Dermis microvascular lymphatic vessel endothelial cell (primary cell): ENCODE data around the gene ANGPTL7. TPM values are rescaled to one million over a fixed set of nuclear protein-coding genes. Genes with fewer than 3 reads are reported as not detected.
"Not testable (repeated sequence)": the region's sequence is repeated elsewhere in the genome, so short reads cannot be mapped to it uniquely, and the experiment has no call there.

ENCODE experiments used
- DNase-seq, 2 donors: peaks; one replicate each; pipeline versions ENCODE4 v3.0.0 to v3.0.0-alpha.2; 2010; ENCODE audit warnings: low read depth in 2 of 2
- total RNA-seq: library from RNA; depleted of rRNA; stranded (reverse); fragments of >200 nt; gene quantifications from 2 replicates; pipeline ENCODE4 v1.2.1, GENCODE V29; 2014

ANGPTL7 gene, protein sequence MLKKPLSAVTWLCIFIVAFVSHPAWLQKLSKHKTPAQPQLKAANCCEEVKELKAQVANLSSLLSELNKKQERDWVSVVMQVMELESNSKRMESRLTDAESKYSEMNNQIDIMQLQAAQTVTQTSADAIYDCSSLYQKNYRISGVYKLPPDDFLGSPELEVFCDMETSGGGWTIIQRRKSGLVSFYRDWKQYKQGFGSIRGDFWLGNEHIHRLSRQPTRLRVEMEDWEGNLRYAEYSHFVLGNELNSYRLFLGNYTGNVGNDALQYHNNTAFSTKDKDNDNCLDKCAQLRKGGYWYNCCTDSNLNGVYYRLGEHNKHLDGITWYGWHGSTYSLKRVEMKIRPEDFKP
- total RNA-seq = not detected in 2 replicates

DNA sequence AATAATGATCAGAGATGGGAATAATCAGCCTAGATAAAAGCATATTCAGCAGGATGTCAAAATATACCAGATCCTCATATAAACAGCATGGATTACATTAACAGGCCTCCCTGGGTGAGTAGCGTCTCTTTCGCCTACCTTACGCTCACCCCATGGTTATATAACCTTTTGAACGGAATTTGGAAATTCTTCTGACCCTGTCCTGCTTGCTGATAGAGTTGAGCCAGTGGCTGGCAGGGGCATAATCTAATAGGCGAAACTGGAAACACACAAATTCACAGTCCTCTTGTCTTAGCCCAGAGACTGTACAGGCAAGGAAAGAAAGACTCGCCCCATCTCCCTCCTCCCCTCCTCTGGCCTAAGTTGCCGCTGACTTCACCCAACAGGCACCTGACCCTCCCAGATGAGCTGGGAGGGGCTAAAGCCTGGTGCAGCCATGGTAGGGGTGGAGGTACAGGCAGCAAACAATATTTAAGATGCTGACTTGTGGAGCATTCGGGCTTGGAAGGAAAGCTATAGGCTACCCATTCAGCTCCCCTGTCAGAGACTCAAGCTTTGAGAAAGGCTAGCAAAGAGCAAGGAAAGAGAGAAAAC lies at the start of gene ANGPTL7:
TSS of gene ANGPTL7 (plus strand) at position 498 of the 594 bp plus-strand sequence. CDS start 225 bp downstream, outside the sequence.
- DNase-seq = no peak

DNA sequence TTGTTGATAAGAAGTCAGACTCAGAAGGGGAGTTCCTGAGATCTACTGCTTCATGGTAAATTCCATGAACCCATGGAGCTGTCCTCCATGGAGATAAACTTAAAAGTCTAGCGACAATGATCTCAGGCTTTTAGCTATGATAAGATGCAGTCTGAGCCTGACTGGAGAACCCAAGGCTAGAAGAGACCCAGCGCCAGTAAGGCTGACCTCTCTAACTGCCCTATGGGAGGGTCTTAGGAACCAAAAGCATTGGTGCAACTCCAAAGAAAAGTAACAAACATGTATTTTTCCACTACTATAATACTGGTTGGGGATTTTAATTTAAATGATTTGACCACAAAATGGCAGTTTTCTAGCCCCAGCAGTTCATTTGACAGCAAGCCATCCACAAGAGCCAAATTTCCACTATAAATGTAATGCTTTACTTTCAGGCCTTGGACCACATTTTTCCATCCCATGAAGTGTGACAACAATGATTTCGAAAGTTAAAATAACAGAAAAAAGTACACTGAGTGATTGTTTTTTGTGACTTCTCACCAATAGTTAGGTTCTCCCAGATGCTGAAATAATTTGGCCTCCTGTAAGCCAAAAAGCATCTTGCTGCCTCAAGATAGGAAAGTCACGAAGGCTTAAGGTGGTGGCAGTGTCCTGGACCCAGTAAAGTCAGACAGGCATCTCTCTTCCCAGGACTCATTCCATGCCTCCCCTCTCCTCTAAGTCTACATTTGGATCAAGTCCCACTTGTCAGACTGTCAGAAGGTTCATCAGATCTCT lies 46.4 kb upstream of the ANGPTL7 start:
- DNase-seq = peak in 1 of 2 donors; percentile 73

DNA sequence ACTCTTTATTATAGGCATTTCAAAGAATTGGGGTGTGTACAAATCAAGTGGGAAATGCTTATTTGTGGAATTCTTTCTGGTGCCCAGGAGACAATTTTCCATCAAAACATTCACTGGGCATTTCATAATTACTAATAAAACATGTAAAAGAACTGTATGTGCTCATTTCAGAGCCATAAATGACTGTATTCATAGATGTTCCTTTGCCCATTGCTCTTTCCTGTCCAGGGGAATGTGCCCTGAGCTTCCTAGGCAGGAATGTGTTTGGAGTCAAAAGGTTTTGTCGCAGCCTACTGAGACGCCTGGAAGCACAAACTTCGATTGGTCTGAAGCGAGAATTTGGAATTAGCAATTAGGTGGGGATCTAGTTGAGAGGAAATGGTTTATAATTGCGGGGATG lies 45.8 kb upstream of the ANGPTL7 start:
- DNase-seq = peak; percentile 25 to 62

DNA sequence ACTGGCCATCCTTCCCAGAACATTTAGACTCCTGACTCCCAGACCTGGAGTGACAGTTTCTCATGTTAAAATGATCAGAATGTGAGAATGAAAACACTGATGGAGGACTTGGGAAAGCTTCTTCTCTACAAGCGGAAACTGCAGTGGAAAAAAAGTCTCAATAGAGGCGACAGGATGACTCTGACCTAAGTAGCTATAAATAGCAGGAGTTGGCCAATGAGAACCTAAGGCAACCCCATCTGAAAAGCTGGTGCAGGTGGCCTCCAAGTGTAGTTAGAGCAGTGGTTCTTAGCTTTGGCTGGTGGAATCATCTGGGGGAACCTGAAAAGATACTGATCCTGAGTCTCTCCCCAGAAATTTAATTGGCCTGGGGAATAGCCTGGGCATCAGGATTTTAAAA lies 45.2 kb upstream of the ANGPTL7 start:
- DNase-seq = peak; percentile 55 to 90

DNA sequence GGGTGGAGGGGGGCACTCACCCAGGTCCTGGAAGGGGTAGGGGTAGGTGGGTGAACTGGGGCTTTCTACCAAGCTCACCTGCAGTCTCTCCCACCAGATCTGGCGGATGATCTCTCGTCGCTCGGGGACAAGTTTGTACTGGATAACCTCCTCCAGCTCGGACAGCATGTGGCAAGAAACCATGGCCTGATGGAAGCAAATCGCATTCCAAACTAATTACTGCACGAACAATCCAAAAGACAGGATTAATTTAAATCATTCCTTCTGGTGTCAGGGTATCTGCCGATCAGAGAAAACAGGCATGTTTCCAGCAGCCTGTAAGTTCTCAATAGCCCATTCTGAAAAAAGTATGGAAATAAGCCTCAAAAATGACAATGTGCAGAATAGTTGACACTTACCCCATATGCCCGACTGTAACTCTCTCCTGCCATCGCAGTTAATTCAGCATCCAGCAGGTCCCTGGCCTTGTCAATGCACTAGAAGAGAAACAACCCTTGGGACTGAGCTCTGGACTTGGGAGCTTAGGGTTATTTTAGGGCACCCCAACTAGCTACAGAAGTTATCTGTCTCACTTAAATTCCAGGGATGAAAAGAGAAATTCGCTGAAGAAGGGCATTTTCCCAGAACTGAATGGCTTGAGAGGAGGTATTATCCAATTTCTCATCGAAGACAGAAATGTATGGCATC lies 44.4 kb upstream of the ANGPTL7 start:
- DNase-seq = no peak

DNA sequence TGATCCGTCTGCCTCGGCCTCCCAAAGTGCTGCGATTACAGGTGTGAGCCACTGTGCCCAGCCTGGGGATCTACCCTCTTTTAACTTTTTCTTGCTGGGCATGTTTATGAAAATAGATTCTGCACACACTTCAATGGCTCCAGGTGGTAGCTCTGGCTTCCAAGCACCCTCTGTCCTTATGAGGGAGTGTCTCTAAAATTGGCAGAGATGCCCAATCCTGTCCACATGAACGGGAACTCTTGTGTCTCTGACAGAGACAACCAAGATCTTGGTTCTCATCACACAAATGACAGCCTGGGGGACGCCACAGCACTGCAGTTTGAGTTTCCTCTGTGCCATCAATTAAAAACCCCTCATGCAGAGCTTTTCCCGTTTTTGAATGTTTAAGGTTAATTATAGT lies 43.4 kb upstream of the ANGPTL7 start:
- DNase-seq = no peak

DNA sequence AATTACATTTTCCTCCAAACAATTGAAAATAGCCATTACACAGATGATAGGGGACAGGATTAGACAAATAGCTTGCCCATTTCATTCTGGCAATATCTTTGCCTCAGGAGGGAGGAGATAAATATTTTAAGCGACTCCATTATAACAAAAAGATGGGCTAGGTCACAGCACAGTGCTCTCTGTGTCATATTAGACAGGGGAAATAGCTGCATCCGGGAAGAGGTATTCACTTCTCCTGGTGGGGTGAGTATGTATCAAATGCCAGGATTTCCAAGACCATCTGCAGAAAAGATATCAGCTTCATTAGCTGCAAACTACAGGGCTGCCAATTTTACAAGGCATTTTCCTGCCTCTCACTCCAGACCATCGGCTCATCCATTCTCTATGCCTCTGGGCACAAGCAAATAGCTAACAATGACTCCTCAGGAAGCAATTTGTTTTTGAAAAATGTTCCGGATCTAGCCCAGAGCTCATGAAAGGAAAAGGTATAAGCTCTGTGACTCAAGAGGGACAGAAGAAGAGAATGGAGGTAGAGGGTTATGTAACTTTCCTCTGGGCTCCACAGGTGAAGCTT lies 41.9 kb upstream of the ANGPTL7 start:
- DNase-seq = peak; percentile 49 to 71

DNA sequence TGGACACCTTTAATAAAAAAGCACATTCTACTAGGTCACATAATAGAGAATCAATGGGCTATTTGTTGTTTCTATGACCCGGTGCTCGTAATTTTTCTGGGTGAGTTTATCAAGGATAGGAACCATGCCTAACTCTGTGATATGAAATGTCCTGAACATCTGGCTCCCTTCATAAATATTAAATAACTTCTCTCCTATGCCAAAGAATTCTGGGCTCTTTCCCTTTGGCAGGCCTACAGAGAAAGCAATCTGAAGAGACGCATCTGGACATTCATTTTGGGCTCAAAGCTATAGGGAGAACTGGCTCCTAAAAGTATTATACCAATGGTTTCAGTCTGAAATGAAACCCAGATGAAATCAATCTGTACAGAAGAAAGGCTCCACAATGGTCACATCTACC lies 38.8 kb upstream of the ANGPTL7 start:
- no peak for DNase-seq

DNA sequence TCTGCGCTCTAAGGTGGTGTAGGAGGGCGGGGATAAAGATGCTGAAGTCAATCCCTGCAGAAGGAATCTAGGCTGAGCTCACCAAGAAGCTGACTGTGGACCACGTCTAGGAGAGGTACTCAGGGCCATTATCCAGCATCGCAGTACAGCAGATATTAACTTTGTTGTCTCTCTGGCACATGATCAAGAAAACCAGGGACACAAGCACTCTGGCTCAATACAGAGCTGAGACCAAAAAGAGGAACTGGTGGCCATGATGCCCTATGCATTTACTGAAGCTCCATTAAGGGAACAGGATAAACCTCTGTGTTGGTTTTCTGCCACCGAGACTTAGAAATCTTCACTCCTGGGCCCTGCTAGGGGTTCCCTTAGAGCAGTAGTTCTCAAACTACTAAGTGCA lies 38.0 kb upstream of the ANGPTL7 start:
- no peak for DNase-seq

DNA sequence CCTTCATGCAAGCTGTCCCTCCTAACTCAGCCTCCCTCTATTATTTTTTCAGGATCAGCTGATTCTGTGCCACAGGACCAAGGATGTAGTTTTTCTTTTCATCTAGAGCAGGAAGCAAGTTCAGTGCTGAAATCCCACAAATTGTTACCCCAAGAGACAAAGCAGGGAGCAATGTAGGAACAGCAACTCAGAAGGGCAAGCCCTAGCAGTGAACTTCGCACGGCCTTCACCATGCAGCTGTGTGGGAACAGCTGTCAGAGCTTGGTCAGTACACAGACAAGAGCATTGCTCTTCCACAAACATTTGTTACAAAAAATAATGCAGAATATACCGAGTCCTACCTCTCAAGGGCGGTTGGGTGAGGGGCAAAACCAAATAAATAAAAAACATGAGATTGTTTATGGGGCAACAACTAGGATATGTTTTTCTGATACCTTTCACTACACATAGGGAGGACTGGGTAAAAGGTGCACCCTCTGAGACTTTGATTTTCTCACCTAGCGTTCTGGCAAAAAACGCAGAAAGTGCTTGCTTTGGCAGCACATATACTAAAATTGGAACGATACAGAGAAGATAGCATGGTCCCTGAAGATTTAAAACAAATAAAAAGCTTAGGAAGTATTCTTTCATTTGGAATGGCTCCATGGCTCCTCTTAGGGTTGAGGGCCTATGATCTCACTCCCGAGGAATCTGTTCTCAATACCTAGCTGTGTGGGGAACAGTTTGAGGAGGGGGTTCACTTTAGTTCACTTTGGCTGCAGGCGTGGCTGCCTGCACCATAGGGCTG lies 37.1 kb upstream of the ANGPTL7 start:
- no peak for DNase-seq

DNA sequence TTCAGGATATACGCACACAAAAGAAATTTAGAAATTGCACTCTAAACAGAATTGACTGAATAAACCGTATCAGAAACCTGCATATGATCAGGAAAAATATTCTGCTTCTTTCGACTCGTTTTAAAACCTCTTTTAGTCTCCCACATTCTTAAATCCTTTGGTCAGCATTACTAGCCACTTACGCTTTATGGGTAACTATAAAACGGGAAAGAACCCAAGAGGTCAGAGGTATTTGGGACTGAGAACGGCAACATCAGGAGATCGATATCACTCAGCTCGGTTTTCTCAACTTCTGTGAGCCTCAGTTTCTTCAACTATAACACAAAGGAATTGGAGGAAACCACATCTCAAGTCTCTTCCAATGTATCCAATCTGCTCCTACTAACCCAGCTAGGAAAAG lies 36.4 kb upstream of the ANGPTL7 start:
- DNase-seq = no peak

DNA sequence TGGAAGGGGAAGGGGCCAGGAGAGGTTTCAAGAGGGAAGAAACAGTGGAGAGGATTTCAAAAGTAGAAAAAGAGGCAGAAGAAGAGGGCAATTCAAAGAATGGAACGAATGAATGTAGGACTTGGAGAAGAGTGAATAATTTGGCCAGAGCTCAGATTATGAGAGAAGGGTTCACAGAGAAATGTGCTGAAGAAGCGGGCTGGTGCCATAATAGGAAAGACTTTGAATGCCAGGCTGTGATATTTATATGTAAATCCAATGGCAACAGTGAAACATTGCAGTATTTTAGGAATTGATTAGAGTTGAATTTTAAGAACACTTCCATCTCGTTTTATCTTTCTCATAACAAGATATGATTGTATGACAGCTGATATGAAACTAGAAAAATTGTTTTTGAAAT lies 36.0 kb upstream of the ANGPTL7 start:
- DNase-seq = no peak

DNA sequence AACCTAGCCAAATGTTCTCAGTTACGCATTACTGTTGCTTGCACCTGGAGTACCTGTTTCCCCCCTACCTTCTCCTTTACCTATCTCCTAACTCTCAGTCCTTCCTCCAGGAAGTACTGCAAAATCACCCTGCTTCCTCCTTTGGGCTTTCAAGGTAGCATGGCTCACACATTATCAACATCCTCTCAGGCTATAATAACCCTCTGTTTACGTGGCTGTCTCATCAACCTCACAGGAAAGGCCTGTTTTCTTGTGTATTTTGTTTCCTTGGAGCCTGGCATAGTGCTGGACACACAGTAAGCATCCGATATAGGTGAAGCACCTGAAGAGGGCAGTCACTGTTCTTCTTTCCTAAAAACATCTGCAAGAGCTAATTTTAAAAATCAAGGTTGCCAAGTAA lies 32.7 kb upstream of the ANGPTL7 start:
- DNase-seq = peak; percentile 16 to 54

DNA sequence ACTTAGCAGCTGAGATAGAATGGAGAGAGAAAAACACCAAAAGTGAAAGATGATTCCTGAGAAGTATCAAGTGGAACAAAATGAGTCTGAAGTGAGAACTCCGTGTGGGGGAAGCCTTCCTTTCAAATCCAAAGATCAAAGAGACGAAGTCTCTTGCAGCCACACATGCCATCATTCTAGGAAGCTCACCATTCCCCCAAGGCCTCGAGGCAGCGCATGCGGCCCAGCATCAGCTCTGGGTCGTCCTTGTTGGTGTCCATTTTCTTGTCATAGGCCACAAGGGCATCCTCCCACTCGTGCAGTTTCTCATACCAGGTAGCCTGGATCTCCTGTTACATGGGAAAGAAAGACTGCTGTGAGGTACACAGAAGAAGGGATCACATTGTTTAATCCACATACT lies 32.2 kb upstream of the ANGPTL7 start:
- no peak for DNase-seq

DNA sequence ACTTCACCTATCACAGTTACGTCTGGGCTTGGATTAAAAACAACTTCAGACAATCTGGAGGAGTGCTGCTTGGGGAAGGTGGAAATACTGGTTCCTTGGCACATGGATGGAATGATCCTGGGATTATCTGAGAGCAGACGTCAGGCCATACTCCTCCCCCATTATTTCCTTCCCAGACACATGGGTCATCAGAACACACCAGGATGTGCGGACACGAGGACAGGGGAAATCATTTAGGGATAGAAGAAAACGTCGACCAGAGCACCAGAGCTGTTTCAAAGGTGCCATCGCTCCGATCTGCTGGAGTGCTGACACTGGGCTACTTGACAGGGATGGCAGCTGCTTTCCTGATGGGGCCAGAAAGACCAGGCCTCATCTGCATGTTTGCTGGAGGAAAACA lies 31.8 kb upstream of the ANGPTL7 start:
- DNase-seq = no peak

DNA sequence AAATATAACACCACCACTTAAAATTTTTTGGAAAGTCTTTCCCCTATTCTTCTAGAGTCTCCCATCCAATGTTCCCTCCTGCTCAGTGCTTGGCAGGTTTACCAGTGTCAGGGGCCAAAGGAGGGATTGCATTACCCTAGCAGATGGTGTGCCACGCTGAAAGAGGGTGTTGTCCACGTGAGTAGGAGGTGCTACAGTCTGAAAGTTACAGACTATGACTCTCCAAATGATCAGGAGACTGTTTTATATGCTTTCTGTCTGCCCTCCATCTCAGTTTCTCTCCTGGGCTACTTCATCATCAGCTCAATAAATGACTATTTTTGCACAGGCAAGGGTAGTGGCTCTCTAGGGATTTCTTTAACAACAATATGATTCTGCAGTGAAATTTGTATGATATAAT lies 31.3 kb upstream of the ANGPTL7 start:
- DNase-seq = no peak

DNA sequence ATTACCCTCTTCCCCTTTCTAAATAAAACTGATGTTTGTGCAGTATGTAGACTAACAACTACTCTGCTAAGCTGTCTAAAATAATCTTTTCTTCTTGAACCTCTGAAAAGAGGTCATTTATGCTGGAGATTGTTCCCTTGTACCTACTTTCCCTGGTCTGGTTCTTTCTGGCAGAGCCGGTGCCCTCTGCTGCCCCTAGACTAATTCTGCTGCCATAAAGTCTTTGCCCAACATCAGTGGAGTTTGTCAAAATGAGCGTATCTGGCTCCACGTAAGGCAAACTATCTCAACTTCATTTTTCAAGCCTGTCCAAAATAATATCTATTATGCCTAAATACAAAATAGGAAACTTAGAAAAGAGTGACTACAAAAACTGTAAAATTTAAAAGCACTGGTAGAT lies 30.9 kb upstream of the ANGPTL7 start:
- no peak for DNase-seq

DNA sequence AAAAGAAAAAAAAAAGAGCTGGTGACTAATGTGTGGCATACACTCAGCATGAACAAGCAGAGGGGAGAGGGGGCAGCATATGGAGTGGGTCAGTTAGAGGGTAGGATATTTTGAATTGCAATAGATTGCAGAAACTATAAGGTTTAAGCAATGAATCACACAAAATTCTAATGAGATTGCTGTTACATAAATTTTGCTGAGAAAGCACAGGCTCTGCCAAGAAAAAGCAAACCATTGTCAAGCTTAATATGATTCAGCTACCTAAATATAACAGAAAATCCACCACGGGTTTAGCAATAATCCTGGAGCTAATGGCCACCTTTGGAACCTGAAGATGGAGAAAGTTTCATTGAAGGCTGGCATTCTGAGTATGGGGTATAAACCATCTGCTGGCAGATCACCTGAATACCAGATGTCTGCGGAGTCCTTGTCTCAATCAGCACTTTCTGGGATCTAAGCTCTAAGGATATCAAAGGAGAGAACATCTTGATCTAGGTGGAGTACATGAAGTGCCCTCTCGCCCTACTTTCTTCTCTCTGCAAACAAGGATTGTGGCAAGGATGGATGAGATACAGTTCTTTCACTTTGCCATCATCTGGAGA lies 30.3 kb upstream of the ANGPTL7 start:
- peak; percentile 69 to 75 for DNase-seq

DNA sequence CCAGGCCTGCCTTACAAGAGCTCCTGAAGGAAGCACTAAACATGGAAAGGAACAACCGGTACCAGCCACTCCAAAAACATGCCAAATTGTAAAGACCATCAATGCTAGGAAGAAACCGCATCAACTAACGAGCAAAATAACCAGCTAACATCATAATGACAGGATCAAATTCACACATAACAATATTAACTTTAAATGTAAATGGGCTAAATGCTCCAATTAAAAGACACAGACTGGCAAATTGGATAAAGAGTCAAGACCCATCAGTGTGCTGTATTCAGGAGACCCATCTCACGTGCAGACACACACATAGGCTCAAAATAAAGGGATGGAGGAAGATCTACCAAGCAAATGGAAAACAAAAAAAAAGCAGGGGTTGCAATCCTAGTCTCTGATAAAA lies 26.4 kb upstream of the ANGPTL7 start:
- not testable (repeated sequence) for DNase-seq

DNA sequence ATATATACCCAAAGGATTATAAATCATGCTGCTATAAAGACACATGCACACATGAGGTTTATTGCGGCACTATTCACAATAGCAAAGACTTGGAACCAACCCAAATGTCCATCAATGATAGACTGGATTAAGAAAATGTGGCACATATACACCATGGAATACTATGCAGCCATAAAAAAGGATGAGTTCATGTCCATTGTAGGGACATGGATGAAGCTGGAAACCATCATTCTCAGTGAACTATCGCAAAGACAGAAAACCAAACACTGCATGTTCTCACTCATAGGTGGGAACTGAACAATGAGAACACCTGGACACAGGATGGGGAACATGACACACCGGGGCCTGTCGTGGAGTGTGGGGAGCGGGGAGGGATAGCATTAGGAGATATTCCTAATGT lies 22.4 kb upstream of the ANGPTL7 start:
- not testable (repeated sequence) for DNase-seq
